Measurements from ENCODE around the gene TRERF1.

The TRERF1 gene

GRCh38 chr6:42322676-42323075 lies 129.1 kb downstream of the TRERF1 start:
- no peak for TF ChIP-seq CTCF (IDR thresholded peaks at IDR 0.05)

- no peak for TF ChIP-seq CTCF (IDR thresholded peaks at IDR 0.05)
These were observed 129.8 kb downstream of the TRERF1 start for GRCh38 chr6:42321976-42322375.

DNA sequence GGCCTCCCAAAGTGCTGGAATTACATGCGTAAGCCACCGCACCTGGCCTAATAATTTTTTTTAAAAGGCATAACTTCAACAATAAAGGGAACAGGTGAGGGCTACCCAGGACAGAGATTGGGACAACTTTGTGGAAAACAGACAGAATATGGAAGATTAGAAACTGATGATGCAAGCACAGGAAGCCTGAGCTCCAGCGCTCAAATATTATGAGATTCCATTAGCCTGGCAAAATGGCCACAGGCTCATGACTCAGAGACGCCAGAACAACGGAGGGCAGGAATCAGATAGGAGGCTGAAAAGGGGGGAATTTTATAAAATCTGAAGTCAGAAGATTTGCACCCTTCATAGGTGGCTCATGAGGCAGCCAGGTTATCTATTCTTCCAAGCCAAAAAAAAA lies 131.0 kb downstream of the TRERF1 start:
- TF ChIP-seq CTCF (IDR thresholded peaks at IDR 0.05), result no peak

- no peak for TF ChIP-seq CTCF (IDR thresholded peaks at IDR 0.05)
These were observed 133.2 kb downstream of the TRERF1 start for GRCh38 chr6:42318480-42318879.

GRCh38 chr6:42316981-42317380 lies 134.7 kb downstream of the TRERF1 start:
- no peak for TF ChIP-seq CTCF (IDR thresholded peaks at IDR 0.05)

DNA sequence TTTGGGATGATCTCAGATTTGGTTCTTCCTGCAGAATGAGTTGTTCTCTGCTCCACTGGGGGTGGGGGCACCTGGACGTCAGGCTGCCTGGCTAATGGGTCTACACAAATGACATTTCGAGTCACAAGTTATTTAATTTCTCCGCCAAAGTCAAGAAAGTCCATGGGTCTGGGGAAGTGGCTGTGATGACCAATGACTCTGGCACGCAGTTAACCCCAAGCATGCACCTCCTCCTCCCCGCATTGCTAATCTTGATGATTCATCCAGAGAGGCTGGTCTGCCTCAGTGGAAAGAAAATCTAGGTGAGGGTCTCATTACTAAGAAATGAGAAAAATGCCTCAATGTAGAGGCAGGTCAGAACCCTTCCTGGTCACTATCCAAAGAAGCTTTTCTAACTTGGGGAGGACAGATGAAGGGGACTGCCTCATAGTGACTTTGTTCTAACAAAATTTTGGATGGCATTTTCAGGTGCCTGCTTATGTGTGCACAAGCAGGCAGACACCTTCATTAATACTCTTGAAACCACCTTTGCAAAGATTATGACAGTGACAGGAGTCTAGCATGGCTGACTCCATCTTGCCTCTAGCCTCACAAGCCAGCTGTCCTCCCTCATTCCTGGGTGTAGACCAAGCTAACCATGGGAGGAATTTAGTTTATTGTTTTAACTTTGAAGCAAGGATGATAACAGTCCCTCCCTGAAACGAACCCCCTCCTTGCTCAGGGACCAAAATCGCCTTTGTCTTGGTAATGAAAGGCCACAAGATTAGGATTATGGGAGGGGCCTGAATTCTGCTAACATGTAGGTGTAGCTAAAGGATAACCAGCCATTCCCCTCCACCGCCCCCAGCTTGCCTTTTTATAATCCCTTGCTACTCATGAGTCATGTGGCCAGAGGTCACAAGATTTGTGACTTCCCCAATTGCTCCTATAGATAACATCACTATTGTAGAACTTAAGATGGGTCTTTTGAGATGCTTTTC lies 135.4 kb downstream of the TRERF1 start:
- TF ChIP-seq CTCF (IDR thresholded peaks at IDR 0.05), result no peak

GRCh38 chr6:42315259-42315990 lies 136.3 kb downstream of the TRERF1 start:
- no peak for TF ChIP-seq CTCF (IDR thresholded peaks at IDR 0.05)
